ENCODE results near the gene CISD3.
A peak's percentile ranks its signal among the peaks of the same experiment; 100 is the strongest.

Gene CISD3

GRCh38 chr17:38728290-38728831 lies 1.8 kb upstream of the CISD3 start:
- ATAC-seq (peak; percentile 4), DNase-seq (peak; percentile 62)

- DNase-seq (no peak), ATAC-seq (no peak)
Observed at GRCh38 chr17:38729368-38729885, 714 bp upstream of the CISD3 start.

- DNase-seq (peak; percentile 52), ATAC-seq (no peak)
Observed at GRCh38 chr17:38730526-38731379, 612 bp downstream of the CISD3 start.

- ATAC-seq (no peak), DNase-seq (no peak)
Observed at GRCh38 chr17:38731526-38732294, 1.6 kb downstream of the CISD3 start.

- DNase-seq (no peak), ATAC-seq (no peak)
Observed at GRCh38 chr17:38732376-38733281, 2.5 kb downstream of the CISD3 start.

GRCh38 chr17:38733282-38733981 lies 3.3 kb downstream of the CISD3 start:
- ATAC-seq, result no peak
- DNase-seq, result no peak

GRCh38 chr17:38733982-38734973 lies 4.1 kb downstream of the CISD3 start:
- DNase-seq (peak; percentile 44), ATAC-seq (peak; percentile 43)

- DNase-seq (peak; percentile 87), ATAC-seq (no peak)
Observed at GRCh38 chr17:38735161-38735997, 5.2 kb downstream of the CISD3 start.

- DNase-seq (no peak), ATAC-seq (no peak)
Observed at GRCh38 chr17:38738007-38738662, 8.0 kb downstream of the CISD3 start.

GRCh38 chr17:38738686-38739085 lies 8.5 kb downstream of the CISD3 start:
- DNase-seq (no peak), ATAC-seq (no peak)

GRCh38 chr17:38739305-38739704 lies 9.2 kb downstream of the CISD3 start:
- no peak for ATAC-seq
- DNase-seq, result no peak

- no peak for DNase-seq
- ATAC-seq, result no peak
Observed at GRCh38 chr17:38740044-38740443, 9.9 kb downstream of the CISD3 start.

- DNase-seq, result no peak
- ATAC-seq, result no peak
Observed at GRCh38 chr17:38740806-38741205, 10.7 kb downstream of the CISD3 start.

GRCh38 chr17:38741461-38741860 lies 11.3 kb downstream of the CISD3 start:
- no peak for DNase-seq
- no peak for ATAC-seq

GRCh38 chr17:38741921-38742410 lies 11.8 kb downstream of the CISD3 start:
- DNase-seq (no peak), ATAC-seq (no peak)

GRCh38 chr17:38742411-38743308 lies 12.5 kb downstream of the CISD3 start:
- no peak for DNase-seq
- no peak for ATAC-seq

GRCh38 chr17:38743556-38744171 lies 13.5 kb downstream of the CISD3 start:
- no peak for ATAC-seq
- no peak for DNase-seq
